GM10266 (cell line): ENCODE results near the gene USH2A.

ENCODE experiments used
- DNase-seq: peaks from one replicate; pipeline ENCODE4 v3.0.0; 2012; ENCODE audit errors: extremely low spot score
- TF ChIP-seq, protein P1 (sequence below): IDR thresholded peaks from 2 replicates; pipeline ENCODE4 v1.5.1; 2012; ENCODE audit warnings: mild to moderate bottlenecking, low read depth; ENCODE audit not compliant: control insufficient read depth, insufficient read depth; ENCODE audit errors: missing control alignments

Gene USH2A

DNA sequence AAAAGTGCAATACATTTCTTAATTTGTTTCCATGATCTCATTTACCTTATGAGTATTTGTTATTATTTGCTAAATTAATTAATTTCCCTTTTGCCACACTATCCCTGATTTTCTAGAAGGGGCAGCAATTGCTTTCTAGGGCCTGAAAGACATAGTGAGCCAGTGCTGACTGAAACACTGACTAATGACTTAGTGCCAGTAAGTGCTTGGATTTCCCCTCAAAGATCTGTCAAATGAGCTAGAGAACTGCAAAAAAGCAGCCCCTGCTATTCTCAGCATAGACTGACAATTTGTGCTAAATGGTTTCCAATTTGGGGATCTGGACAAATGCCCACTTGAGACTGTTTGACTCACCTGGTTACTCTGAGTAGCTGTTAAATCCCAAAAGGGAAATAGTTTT, 35.6 kb upstream of the USH2A start:
- no peak for DNase-seq
- TF ChIP-seq, protein P1, sequence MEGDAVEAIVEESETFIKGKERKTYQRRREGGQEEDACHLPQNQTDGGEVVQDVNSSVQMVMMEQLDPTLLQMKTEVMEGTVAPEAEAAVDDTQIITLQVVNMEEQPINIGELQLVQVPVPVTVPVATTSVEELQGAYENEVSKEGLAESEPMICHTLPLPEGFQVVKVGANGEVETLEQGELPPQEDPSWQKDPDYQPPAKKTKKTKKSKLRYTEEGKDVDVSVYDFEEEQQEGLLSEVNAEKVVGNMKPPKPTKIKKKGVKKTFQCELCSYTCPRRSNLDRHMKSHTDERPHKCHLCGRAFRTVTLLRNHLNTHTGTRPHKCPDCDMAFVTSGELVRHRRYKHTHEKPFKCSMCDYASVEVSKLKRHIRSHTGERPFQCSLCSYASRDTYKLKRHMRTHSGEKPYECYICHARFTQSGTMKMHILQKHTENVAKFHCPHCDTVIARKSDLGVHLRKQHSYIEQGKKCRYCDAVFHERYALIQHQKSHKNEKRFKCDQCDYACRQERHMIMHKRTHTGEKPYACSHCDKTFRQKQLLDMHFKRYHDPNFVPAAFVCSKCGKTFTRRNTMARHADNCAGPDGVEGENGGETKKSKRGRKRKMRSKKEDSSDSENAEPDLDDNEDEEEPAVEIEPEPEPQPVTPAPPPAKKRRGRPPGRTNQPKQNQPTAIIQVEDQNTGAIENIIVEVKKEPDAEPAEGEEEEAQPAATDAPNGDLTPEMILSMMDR, result no peak

DNA sequence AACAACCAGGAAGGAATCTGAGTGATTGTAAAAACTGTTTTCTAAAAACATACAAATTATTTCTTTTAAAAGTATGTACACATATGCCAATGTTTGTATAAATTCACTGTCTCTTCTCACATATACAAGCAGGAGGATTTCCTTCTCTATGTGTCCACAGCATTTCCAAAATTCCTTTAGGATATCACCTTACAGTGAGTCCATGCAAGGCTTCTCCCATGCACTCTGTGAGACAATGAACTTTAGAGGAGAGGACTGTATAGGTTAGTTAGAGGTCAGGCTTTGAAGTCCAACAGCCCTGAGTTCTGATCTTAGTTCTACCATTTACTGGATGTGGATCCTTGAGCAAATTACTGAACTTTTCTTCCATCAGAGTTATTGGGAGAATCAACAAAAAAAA, 34.1 kb upstream of the USH2A start:
- TF ChIP-seq, protein P1, result no peak

DNA sequence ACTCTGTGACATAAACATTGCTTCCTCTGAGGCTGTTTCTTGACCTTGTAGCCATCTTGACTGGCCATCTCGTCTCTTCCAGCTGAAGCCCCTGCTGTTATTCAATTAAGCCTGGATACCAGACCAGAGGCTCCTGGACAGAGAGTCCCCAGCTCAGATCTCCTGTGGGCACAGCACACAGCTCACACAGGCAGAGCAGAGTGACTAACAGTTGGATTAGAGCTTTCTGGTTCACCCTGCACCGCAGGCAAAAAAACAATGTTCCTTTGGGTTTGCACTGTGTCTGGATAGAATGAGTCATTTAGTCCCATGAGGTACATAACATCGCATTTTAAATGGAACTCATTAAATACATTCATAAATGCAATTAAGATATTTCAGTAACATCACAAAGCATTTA, 33.4 kb upstream of the USH2A start:
- no peak for DNase-seq
- TF ChIP-seq, protein P1, result no peak

More for the DNA sequence above, 34.1 kb upstream of the USH2A start:
- DNase-seq, result no peak

DNA sequence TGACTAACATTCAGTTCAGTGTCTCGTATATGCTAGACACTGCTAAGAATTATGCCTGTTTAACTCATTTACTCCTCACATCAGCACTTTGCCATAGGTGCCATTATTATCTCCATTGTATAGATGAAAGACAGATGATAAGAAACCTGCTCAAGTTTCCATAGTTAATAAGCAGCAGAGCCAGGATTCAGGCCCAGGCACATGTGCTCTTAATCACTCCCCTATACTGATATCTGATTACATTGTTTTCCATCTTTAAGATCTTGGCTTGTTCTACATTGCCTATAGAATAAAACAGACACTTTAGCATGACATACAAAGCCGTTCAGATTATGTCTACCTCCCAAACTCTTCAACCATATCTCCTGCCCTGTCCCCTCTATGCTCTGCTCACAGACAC, 30.5 kb upstream of the USH2A start:
- TF ChIP-seq, protein P1, result no peak
- no peak for DNase-seq

DNA sequence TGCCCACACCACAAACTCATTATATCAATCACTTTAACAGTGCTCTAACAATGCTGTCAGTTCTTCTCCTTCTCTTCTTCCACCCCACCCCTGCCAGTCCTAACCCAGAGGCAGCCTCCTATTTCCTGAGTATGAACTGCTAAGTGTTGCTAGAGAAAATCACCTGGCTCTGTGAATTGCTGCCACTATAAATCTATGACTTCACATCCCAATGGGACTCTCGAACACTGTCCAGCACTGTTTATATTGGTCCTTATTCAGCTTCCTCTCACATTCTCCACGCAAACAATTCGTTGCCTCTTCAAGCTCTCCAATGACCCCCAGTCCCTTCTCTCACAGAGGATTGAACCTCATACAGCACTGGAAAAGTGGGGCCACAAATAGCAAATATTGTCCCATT, 27.0 kb upstream of the USH2A start:
- TF ChIP-seq, protein P1, result no peak
- DNase-seq, result no peak

DNA sequence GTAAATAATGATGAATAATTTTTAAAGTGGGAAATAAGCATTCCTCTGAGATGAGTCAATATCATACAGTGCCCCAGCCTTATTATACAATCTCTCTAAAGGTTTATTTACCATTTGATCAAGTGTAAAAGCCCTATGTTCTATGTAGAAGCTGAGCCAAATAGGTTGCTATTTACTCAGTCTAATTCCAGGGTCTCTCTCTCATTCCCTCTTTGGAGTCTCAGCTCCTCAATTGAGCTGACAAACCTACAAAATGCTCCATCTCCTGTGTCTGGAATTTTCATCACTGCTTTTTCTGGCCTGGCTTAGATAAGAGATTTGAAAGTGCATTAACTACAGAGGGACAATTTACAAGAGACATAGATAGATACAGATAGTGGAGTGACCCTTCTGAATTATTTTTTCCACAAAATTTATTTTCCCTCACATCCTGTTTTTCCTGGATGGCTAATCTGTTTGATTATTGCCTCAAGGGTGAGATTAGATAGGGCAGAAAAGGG, 24.8 kb upstream of the USH2A start:
- no peak for DNase-seq
- TF ChIP-seq, protein P1, result no peak

DNA sequence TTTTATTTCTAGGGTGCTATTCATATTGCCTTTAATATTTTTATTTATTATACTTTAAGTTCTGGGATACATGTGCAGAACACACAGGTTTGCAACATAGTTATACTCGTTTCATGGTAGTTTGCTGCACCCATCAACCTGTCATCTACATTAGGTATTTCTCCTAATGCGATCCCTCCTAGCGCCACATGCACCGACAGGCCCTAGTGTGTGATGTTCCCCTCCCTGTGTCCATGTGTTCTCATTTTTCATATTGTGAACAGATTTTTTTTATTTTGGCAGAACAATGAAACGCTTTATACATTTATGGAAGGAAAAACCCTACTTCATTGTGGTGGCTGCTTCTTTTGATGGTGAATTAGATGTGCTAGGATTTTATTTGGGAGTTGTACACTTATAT, 14.4 kb upstream of the USH2A start:
- DNase-seq, result no peak
- TF ChIP-seq, protein P1, result no peak
